Testis (tissue), 2 donors: Measurements from ENCODE around the gene ITIH5.

ENCODE experiments used
- POLR2A ChIP-seq: fragments of 450-650 bp; IDR thresholded peaks from one replicate; pipeline ENCODE4 v1.6.1; 2017; ENCODE audit warnings: antibody characterized with exemption, mild to moderate bottlenecking, moderate library complexity
- TF ChIP-seq, protein P1 (sequence below), 3 experiments: fragments of 450-650 bp in 2 of 3; fragments of 200-600 bp in 1 of 3; sonication (generic) in 1 of 3; IDR thresholded peaks; one replicate each; pipeline ENCODE4 v1.5.1; 2016 to 2019; ENCODE audit warnings: antibody characterized with exemption in 3 of 3, mild to moderate bottlenecking in 2 of 3, moderate library complexity in 1 of 3

DNA sequence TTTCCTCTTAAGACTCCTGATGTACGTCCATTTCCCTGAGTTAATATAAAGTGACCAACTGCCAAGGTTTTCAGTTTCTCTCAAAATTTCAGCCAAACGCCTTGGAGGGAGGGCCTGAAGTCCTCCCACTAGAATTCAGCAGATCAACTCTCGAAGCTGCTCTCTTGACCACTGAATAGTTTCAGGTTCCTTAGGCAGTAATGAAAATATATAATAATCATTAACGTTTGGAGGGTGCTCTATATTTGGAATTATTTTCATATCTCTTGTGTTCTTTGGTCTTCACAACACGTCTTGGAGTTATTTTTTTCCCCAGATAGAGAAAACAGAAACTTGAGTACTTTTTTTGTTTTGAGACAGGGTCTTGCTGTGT, 132.3 kb downstream of the ITIH5 start:
- TF ChIP-seq, protein P1, sequence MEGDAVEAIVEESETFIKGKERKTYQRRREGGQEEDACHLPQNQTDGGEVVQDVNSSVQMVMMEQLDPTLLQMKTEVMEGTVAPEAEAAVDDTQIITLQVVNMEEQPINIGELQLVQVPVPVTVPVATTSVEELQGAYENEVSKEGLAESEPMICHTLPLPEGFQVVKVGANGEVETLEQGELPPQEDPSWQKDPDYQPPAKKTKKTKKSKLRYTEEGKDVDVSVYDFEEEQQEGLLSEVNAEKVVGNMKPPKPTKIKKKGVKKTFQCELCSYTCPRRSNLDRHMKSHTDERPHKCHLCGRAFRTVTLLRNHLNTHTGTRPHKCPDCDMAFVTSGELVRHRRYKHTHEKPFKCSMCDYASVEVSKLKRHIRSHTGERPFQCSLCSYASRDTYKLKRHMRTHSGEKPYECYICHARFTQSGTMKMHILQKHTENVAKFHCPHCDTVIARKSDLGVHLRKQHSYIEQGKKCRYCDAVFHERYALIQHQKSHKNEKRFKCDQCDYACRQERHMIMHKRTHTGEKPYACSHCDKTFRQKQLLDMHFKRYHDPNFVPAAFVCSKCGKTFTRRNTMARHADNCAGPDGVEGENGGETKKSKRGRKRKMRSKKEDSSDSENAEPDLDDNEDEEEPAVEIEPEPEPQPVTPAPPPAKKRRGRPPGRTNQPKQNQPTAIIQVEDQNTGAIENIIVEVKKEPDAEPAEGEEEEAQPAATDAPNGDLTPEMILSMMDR (IDR thresholded peaks at IDR 0.05) = no peak
- TF ChIP-seq POLR2A = no peak
